Medulla oblongata (tissue), 1 donor: ENCODE results near the gene FAM222B.
"Not testable (repeated sequence)": the region's sequence is repeated elsewhere in the genome, so short reads cannot be mapped to it uniquely, and the experiment has no call there.

Experiments used
- DNase-seq: peaks from one replicate; pipeline ENCODE4 v3.0.0-alpha.2; 2015; ENCODE audit errors: extremely low spot score

FAM222B gene

DNA sequence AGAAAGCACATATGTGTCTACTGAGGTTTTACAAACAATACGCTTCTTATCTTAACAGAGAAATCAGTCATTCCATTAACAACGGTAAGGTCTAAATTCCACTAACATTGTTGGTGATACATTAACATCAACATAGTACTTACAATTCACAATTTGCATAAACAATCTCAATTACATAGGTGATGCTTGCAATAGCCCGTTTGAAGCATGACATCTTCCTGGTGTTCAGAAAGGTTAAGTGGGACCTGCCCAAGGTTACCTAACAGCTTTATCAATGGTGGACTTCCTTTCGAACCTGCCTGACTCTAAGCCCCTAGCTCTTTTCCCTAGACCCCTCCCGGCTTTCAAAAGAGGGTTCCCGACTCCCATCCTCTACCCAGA, 699 bp downstream of the FAM222B start:
- no peak for DNase-seq

DNA sequence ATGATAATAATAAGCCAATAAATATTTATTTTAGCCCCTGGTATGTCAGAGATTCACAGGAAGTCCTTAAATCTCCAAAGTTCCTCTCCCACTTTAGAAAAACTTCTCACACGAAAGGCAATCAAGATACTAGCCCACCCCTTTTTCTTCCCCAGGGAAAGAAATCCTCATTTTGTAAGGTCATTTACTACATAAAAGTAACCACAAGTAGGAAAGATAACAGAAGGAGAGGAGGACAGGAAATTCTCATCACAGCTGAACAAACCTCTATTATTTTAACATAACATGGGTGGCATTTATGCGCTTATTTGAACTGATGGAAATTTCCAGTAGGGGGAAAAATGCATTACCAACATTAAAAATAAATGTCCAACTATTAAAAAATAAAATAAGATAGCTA, 3.4 kb downstream of the FAM222B start:
- no peak for DNase-seq

DNA sequence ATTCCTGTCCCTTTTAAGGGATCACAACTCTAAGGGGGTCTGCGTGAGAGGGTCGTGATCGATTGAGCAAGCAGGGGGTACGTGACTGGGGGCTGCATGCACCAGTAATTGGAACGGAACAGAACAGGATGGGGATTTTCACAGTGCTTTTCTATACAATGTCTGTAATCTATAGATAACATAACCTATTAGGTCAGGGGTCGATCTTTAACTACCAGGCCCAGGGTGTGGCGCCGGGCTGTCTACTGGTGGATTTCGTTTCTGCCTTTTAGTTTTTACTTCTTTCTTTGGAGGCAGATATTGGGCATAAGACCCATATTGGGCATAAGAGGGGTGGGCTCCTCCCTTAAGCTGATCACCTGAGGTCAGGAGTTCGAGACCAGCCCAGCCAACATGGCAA, 6.0 kb downstream of the FAM222B start:
- DNase-seq = not testable (repeated sequence)

DNA sequence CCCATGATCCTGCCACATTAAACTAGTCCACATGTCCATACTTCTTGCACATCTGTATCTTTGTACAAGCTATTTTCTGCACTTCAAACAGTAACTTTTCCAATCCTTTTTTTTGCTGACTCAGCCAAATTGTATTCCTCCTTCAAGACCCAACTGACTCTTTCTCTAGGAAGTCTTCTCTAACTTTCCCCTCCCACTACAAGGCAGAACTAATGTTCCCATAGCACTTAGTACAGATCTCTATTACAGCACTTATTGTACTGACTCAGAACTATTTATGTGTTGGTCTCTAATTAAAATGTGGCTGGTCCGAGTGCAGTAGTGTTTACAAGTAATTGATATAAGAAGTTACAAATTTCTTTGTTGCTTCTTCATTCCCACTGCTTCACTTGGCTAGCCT, 8.2 kb downstream of the FAM222B start:
- no peak for DNase-seq

DNA sequence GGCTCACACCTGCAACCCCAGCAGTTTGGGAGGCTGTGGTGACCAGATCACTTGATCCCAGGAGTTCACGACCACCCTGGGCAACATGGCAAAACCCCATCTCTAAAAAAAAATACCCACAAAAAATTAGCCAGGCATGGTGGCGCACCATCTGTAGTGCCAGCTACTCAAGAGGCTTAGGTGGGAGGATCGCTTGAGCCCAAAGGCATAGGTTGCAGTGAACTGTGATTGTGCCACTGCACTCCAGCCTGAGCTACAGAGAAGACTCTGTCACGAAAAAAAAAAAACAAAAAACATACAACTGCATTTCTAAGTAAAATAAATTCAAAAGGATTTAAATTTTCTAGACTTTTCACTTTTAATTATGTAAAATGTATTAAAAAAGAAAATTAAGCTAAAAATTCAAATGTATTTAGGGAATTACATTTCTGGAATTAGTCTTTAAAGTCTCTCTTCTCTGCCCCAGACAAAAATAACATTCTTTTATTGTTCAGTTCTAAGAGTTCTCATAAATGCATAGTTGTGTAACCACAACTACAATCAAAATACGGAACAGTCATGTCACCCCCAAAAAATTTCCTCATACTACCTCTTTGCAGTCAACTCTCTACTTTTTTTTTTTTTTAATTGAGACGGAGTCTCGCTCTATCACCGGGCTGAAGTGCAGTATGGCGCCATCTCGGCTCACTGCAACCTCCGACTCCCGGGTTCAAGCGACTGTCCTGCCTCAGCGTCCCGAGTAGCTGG, 14.1 kb downstream of the FAM222B start:
- no peak for DNase-seq

DNA sequence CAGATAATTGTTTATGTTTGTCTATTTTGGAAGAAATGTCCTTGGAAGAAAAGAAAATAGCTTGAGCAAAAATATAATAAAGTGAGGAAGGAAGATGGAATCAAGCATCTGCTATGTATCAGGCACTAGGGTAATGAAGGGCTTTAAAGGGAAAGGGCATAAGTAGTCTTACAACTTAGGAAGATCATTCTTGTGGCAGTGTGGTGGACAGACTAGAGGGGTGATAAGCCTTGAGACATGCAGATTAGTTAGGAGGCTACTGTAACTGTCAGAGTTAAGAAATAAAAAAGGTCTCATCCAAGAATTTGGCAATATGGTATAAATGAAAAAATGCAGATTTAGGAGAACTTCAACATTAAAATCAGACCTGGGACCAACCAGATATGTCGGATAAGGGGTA, 14.9 kb downstream of the FAM222B start:
- DNase-seq = no peak

DNA sequence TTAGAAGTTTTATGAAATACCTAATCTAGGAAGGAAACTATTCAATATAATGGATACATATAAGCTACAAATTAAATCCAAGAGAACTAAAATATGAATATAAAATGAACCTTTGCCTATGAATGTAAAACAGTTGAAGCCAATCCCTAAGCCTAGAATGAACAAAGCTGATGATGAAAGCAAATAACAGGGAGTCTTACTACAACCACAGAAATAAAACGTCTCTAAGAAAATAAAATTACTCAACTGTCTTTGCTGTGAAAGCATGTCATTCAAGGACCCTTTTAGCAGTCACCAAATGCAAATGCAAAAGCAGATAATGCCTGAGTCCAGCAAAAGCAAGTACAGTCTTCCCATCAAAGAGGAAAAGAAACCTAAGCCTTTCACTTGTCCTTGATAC, 23.0 kb downstream of the FAM222B start:
- peak; percentile 7 for DNase-seq

DNA sequence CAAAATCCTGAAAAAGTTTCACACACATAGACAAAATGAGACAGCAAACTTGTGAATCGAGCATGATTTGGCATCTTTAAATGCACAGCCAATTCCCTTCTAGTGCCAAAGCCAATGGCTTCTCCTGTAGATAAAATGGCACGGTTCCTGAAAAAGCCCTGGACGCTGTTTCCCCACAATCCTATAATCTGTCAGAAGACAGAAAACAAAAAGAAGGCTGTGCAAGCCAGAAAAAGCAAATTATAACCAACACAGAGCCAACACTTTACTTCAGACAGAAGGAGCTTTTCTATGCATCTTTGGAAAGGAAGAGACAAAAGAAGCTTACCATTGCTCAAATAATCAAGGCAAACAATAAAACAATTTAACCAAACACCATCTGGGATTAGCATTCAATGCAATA, 23.8 kb downstream of the FAM222B start:
- peak; percentile 34 for DNase-seq

DNA sequence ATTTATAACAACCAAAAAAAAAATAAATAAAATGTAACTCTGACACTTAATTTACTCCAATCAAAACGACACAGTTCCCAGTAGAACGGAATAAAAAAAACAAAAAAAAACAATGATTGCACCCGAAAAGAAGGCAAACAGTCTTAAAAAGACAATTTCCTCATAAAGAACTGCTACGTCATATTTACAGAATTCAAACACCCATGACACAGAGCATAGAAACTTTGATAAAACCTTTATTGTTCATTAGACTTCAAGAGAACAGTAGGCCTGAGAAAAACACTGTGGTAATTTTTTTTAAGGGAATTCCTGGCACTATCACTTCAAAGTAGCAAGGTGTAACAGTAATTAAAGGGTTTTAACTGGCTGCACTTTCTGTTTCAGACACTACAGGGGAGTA, 26.1 kb downstream of the FAM222B start:
- no peak for DNase-seq

DNA sequence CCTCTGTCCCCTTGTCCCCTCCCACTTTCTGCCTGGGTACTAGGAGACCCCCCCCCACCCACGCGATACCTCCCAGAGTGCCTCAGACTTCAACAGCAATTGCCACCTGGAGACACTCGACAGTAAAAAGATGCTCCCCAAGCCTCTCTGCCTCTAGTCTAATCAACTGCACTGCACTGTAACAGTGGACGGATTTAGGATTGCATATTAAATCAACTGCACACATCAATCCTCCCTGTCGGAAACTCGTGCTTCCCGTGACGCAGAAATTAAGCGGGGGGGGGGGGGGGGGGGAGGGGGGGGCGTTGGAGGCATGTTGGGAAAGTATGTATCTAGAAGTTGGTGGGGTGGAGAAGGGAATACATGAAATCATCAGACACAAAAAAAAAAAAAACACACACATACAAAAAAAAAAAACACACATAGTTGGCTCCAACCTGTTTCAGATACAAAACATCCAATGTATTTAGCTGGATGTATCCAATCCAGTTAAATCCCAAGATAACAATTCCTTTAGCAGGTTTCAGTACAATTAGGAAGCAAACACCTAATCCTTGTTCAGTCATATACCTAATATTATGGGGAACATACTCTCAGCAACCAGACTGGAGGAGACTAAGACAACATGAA, 29.7 kb downstream of the FAM222B start:
- DNase-seq = peak; percentile 11

DNA sequence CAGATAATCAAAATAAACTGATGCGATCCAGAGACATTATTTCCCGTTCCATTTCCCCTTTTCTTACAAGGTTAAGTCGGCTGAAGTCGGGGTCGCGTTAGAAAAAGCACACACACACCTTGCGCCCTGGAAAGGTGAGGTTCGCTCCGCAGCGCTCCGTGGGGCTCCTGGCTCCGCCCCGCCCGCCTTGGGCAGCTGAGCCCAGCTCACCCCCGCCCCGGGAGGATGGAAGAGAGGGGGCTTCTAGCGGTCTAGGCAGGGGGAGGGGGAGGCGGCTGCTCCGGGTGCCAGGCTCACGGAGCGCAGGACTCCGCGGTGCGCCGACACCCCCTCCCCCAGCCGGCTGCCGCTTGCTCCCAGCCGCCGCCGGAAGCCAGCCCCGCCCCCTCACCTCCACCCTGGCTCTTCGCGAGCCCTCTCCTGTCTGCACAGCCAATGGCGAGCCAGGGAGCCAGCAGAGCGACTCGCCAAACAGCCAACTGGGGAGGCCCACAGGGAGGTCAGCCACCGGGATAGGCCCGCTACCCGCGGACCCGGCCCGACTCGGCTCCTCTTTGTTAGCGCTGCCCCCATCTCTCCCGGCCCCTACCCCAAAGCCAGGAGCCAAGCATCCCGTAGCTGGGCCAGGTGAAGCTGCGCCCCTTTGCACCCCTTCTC, 30.4 kb downstream of the FAM222B start:
- peak; percentile 98 for DNase-seq

DNA sequence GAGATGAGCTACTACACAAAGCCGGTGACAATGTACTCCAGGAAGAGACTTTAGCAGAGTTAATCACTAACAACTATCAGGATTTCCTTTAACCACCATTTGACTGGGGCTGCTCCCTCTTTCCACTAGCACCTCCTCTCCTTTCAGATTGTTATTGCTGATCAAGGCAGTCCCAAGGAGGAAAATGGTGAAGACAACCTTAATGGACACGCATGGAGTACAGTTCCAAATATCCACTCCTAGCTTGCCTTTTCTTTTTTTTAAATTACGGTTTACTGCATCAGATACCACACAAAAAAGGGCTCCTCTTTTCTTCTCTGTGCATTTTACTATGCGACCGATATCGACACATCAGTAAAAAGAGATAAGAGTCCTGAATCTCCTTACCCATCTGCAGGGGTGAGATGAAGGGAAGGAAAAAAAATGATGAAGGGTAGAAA, 30.9 kb downstream of the FAM222B start:
- DNase-seq = peak; percentile 49

DNA sequence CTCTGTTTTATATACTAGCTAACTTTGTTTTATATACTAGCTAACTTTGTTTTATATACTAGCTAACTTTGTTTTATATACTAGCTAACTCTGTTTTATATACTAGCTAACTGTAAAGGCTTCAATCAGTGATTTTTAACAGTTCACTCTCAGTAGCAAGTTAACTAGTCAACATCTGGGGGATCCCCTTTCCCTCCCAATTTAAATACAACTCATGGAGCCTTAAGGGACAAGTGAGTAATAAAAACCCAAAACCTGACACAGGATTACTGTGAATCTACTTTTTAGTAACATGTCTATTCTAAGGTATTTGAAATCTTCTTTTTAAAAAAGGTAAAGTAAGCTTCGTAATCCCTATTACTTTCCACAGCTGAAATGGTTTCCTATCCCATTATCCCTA, 32.2 kb downstream of the FAM222B start:
- DNase-seq = no peak

DNA sequence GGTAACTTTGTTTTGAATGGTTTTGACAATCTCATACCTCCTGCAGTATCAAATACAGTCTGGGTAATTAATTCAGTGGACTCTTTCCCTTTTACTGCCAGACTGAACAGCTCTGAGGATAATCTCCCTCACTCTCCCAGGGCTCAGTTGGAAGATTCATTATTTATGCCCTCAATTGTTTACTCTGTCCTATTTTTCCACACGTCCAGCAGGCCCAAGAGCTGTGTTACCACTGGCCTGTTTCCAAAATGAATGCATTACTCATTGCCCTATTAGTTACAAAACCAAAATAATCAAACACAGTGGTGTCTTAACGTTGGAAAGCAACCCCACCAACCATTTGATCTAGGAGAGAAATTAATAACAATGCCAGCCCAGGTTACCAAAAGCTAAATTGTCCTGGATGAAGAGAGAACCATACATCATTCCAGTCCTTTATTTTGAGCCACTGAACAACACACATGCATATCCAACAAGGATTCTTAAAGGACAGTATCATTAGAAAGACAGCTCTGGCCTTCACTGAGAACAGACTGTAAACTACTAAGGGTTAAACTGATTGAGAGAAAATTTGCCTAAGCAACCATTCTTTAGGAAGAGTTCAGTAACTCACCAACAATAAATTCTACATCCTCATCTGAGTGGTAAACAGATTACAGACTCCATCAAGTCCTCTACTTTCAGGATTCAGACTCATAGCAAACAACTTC, 34.5 kb downstream of the FAM222B start:
- peak; percentile 60 for DNase-seq

DNA sequence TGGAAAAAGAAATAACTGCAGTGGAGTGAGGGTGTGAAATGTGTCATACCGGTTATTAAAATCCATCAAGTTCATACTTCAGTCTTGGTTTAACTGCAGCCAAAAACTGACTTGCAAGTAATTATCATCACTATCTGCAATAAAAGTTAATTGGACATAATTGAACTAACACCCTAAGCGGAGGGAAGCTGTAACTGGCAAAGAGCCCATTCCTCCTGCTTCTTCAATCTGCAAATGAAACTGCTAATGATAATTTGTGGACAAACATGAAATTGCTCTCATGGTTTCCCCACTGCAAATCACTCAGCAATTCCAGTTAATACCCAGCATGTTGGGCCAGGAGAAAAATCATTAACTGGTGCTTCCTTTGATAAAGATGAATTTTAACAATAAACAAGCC, 46.5 kb downstream of the FAM222B start:
- no peak for DNase-seq

DNA sequence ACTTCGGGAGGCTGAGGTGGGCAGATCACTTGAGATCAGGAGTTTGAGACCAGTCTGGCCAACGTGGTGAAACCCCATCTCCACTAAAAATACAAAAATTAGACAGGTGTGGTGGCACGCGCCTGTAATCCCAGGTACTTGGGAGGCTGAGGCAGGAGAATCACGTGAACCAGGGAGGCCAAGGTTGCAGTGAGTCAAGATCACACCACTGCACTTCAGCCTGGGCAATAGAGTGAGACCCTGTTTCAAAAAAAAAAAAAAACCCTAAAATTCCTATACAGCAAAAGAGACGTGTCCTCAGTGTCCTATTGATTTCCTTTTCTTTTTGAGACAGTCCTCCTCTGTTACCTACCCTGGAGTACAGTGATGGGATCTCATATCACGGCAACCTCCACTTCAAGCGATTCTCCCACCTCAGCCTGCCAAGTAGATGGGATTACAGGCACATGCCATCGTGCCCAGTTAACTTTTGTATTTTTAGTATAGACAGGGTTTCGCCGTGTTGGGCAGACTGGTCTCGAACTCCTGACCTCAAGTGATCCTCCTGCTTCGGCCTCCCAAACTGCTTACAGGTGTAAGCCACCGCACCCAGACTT, 47.6 kb downstream of the FAM222B start:
- not testable (repeated sequence) for DNase-seq

DNA sequence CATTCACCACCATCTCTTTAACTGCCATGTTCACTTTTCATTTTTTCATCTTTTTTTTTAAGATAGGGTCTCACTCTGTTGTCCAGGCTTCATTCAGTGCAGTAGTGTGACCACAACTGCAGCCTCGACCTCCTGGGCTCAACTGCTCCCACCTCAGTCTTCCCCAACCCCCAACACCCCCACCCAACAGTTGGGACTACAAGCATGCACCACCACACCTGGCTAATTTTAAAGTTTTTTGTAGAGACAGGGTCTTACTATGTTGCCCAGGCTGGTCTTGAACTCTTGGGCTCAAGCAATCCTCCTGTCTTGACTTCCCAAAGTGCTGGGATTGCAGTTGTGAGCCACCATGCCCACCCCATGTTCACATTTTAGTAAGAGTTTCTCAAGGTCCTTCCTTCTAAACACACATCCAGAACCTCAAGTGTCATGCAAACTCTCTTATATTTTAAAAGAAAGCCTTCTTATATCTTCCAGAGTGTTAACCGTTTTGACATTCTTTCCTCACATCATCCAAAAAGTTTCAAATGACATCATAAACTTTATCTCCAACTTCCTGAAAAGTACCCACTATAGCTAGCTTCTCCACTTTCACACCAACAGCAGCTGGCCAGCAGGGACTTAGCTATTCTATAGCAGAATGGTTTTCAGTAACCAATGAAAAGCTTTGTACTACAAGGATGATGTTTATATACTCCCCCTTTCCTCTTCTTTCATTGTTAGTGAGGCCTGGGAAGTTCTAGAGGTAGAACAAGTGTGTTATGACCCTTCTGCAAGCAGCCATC, 49.5 kb downstream of the FAM222B start:
- DNase-seq = no peak

DNA sequence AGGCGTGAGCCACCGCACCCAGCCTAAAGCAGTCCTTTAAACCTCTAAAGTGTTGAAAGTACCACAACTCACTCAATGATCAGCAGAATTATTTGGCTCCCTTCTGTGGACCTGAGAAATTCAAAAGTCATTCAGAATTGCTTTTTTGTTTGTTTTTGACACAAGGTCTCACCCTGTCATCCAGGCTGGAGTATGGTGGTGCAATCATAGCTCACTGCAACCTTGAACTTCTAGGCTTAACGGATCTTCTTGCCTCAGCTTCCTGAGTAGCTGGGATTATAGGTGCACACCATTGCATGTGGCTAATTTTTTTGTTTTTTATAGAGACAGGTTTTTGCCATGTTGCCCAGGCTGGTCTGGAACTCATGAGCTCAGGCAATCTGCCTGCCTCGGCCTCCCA, 54.5 kb downstream of the FAM222B start:
- DNase-seq = no peak

DNA sequence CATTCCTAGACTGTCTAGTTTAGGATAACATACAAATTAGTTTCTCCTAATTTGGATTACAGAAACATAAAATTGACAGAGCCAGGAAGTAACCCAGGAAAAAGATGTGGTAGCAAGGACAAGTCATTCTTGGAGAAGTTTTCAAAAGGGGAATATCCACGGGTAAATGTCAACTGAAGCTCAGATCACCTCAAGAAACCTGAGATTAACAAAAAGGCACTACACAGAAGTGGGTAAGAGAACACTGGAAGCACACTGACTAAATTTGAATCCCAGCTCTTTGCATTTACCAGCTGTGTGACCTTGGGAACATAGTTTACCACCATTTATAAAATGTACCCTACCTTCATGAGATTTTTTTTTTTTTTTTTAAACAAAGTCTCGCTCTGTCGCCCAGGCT, 59.4 kb downstream of the FAM222B start:
- DNase-seq = no peak

DNA sequence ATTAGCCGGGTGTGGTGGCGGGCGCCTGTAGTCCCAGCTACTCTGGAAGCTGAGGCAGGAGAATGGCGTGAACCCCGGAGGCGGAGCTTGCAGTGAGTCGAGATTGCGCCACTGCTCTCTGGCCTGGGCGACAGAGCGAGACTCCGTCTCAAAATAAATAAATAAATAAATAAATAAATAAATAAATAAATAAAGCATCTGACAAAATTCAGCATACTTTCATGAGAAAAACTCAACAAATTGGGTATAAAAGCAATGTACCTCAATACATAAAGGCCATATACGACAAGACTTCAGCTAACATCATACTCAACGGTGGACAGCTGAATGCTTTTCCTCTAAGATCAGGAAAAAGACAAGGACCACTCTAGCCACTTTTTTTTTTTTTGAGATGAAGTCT, 63.0 kb downstream of the FAM222B start:
- not testable (repeated sequence) for DNase-seq

DNA sequence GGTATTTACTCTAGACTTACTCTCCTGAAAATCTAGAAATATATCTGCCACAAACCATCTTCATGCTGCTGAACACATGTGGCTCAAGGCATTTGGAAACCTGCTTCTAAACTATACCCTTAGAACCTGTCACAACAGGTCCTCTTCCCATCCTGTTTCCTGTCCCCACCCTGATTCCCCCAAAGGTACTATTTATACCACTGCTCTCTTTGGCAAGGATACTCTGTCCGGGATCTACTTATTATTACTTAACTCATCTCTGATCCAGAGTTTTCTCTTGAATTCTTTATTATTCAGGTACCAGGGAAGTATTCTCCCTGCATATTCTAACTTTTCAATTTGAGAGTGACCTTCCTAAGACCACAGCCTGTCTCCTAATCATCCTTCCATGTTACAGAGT, 65.4 kb downstream of the FAM222B start:
- no peak for DNase-seq
